ENCODE measurements around the gene P4HA2. TPM values are rescaled to one million over a fixed set of nuclear protein-coding genes. Genes with fewer than 3 reads are reported as not detected.

The P4HA2 gene
- polyA plus RNA-seq, 1 donor = 34.8 TPM

DNA sequence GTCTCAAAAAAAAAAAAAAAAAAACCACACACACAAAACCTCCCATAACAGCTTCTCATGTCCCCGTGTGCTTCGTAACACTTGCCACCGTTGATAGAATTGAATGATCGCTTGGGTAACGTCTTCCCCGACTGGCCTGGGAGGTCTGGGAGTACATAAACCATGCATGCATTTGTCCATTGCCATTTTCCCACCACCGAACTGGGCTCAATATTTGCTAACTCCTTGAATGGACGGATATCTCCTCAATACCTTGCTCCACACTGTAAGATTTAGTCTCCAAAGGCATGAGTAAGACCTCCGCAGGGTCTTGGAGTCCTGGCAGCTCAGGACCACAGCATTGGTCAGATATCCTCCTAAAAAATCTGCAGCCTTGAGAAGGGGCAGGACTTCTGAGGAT is 3.2 kb upstream of the P4HA2 start:
- H3K27me3 ChIP-seq (ENCODE audit: control insufficient read depth, insufficient read depth, low read length) = no peaks in the 10 kb centered on the region
- H3K4me3 ChIP-seq (ENCODE audit: low read length) = no peak overlapping the region
- peaks cover 7% of the 10 kb centered on the region for H3K4me1 ChIP-seq (ENCODE audit: control insufficient read depth, insufficient read depth, low read length)
- H3K36me3 ChIP-seq (ENCODE audit: control insufficient read depth, insufficient read depth, low read length) = no peaks in the 10 kb centered on the region
- DNase-seq = no peak
- no CpG with 5 or more reads among the region's 9 CpGs for WGBS (ENCODE audit: insufficient coverage, low lambda C conversion rate)
- H3K27ac ChIP-seq (ENCODE audit: low read length) = no peak overlapping the region
- no peaks in the 10 kb centered on the region for H3K9me3 ChIP-seq (ENCODE audit: control insufficient read depth, low read depth, low read length)

DNA sequence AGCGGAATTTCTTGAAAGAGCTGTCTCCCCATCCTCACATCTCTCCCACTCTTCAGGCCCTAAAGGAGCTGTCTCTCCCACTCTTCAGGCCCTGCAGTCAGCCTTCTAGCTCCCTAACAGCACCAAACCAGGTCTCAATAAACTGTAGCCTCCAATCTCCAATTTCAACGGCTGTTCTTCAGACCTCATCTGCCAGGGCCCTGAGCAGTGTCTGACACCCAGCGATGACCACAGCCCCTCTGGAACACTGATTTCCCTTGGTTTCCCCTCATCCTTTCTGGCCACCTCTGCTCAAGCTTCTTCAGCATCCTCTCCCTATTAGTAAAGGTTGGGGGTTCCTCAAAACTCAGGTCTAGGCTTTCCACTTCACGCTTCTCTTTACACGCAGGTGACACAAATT is 1.6 kb upstream of the P4HA2 start:
- WGBS (ENCODE audit: insufficient coverage, low lambda C conversion rate) = 100% methylated on average over 2 of the region's 5 CpGs
- Histone ChIP-seq H3K9me3 (ENCODE audit: control insufficient read depth, low read depth, low read length) (no peaks in the 10 kb centered on the region), H3K4me1 (ENCODE audit: control insufficient read depth, insufficient read depth, low read length) (peaks cover 7% of the 10 kb centered on the region), H3K27me3 (ENCODE audit: control insufficient read depth, insufficient read depth, low read length) (no peaks in the 10 kb centered on the region), H3K27ac (ENCODE audit: low read length) (no peak overlapping the region), H3K4me3 (ENCODE audit: low read length) (no peak overlapping the region), H3K36me3 (ENCODE audit: control insufficient read depth, insufficient read depth, low read length) (no peaks in the 10 kb centered on the region)
- no peak for DNase-seq

GRCh38 chr5:132228241-132229035 is 785 bp upstream of the P4HA2 start:
- WGBS (ENCODE audit: insufficient coverage, low lambda C conversion rate) = no CpG with 5 or more reads among the region's 27 CpGs
- no peaks in the 10 kb centered on the region for H3K27me3 ChIP-seq (ENCODE audit: control insufficient read depth, insufficient read depth, low read length)
- H3K27ac ChIP-seq (ENCODE audit: low read length) = no peak overlapping the region

GRCh38 chr5:132227235-132227484 is 493 bp downstream of the P4HA2 start:
- Histone ChIP-seq H3K9me3 (ENCODE audit: control insufficient read depth, low read depth, low read length) (no peaks in the 10 kb centered on the region), H3K27me3 (ENCODE audit: control insufficient read depth, insufficient read depth, low read length) (no peaks in the 10 kb centered on the region), H3K27ac (ENCODE audit: low read length) (no peak overlapping the region), H3K4me3 (ENCODE audit: low read length) (peak overlapping the region; percentile 54), H3K4me1 (ENCODE audit: control insufficient read depth, insufficient read depth, low read length) (peaks cover 7% of the 10 kb centered on the region), H3K36me3 (ENCODE audit: control insufficient read depth, insufficient read depth, low read length) (no peaks in the 10 kb centered on the region)
- no peak for DNase-seq
- no CpG with 5 or more reads among the region's 13 CpGs for WGBS (ENCODE audit: insufficient coverage, low lambda C conversion rate)

More at GRCh38 chr5:132228241-132229035, 785 bp upstream of the P4HA2 start:
- no peaks in the 10 kb centered on the region for H3K36me3 ChIP-seq (ENCODE audit: control insufficient read depth, insufficient read depth, low read length)
- peak overlapping the region; percentile 54 for H3K4me3 ChIP-seq (ENCODE audit: low read length)
- no peaks in the 10 kb centered on the region for H3K9me3 ChIP-seq (ENCODE audit: control insufficient read depth, low read depth, low read length)
- peaks cover 7% of the 10 kb centered on the region for H3K4me1 ChIP-seq (ENCODE audit: control insufficient read depth, insufficient read depth, low read length)
- no peak for DNase-seq

DNA sequence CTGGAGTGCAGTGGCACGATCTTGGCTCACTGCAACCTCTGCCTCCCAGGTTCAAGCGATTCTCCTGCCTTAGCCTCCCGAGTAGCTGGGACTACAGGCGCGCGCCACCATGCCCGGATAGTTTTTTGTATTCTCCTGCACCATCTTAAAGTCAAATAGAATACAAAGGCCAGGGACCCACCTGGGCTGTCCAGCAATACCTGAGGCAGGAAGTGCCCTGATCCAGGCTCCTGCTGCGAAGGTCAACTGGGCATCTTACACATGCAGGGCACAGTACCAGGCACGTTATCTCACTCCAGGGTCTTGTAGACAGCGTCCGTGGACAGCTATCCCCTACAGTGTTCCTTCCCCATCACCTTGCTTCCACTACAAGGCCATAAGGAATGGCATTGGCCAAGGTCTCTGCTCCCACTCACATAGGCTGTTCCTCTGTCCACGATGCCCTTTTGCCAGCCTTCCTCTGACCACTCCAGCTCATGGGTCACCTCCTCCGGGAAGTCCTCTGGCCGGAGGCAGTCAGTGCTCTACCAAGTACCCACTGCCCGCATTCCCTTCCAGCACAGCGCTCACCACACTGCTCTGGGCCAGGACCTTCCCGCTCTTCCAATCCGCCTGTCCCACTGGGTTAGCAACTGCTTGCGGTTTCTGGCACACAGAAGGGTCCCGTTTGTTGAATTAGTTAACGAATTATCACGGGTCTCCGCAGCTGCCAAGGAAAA is 978 bp downstream of the P4HA2 start:
- WGBS (ENCODE audit: insufficient coverage, low lambda C conversion rate) = 100% methylated on average over 1 of the region's 23 CpGs
- H3K4me3 ChIP-seq (ENCODE audit: low read length) = peak overlapping the region; percentile 54
- H3K4me1 ChIP-seq (ENCODE audit: control insufficient read depth, insufficient read depth, low read length) = peaks cover 7% of the 10 kb centered on the region
- no peak for DNase-seq
- no peaks in the 10 kb centered on the region for H3K27me3 ChIP-seq (ENCODE audit: control insufficient read depth, insufficient read depth, low read length)
- no peaks in the 10 kb centered on the region for H3K36me3 ChIP-seq (ENCODE audit: control insufficient read depth, insufficient read depth, low read length)
- H3K27ac ChIP-seq (ENCODE audit: low read length) = no peak overlapping the region
- H3K9me3 ChIP-seq (ENCODE audit: control insufficient read depth, low read depth, low read length) = no peaks in the 10 kb centered on the region

- no peak overlapping the region for H3K4me3 ChIP-seq (ENCODE audit: low read length)
- DNase-seq = peak in 1 of 2 donors; percentile 47
- H3K36me3 ChIP-seq (ENCODE audit: control insufficient read depth, insufficient read depth, low read length) = no peaks in the 10 kb centered on the region
- no peaks in the 10 kb centered on the region for H3K27me3 ChIP-seq (ENCODE audit: control insufficient read depth, insufficient read depth, low read length)
- H3K9me3 ChIP-seq (ENCODE audit: control insufficient read depth, low read depth, low read length) = no peaks in the 10 kb centered on the region
- no CpG with 5 or more reads among the region's 13 CpGs for WGBS (ENCODE audit: insufficient coverage, low lambda C conversion rate)
- H3K27ac ChIP-seq (ENCODE audit: low read length) = peak overlapping the region; percentile 6
- H3K4me1 ChIP-seq (ENCODE audit: control insufficient read depth, insufficient read depth, low read length) = peaks cover 7% of the 10 kb centered on the region
These were observed 2.3 kb downstream of the P4HA2 start for GRCh38 chr5:132225165-132226032.

DNA sequence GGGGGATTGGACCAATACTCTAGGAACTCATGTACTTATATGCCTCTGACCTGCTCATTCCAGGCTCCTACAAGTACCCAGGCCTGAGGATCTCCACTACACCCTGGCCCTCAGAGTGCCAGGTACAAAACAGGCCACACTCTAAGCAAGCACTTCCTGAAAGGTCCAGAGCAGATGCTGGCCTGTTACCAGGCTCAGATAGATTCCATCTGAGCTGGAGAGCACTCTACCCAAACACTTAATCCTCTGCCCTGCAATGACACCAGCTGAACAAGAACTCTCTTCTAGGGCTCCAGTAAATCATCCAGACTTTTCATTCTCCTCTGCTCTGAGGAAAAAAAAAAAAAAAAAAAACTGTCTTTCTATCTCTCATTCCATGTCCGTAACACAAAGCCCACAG is 2.9 kb downstream of the P4HA2 start:
- no peaks in the 10 kb centered on the region for H3K27me3 ChIP-seq (ENCODE audit: control insufficient read depth, insufficient read depth, low read length)
- H3K27ac ChIP-seq (ENCODE audit: low read length) = no peak overlapping the region
- no CpG with 5 or more reads among the region's 1 CpG for WGBS (ENCODE audit: insufficient coverage, low lambda C conversion rate)
- peaks cover 2% of the 10 kb centered on the region for H3K36me3 ChIP-seq (ENCODE audit: control insufficient read depth, insufficient read depth, low read length)
- peaks cover 7% of the 10 kb centered on the region for H3K4me1 ChIP-seq (ENCODE audit: control insufficient read depth, insufficient read depth, low read length)
- H3K9me3 ChIP-seq (ENCODE audit: control insufficient read depth, low read depth, low read length) = no peaks in the 10 kb centered on the region
- no peak overlapping the region for H3K4me3 ChIP-seq (ENCODE audit: low read length)
- DNase-seq = no peak

GRCh38 chr5:132223861-132224260 is 3.8 kb downstream of the P4HA2 start:
- Histone ChIP-seq H3K36me3 (ENCODE audit: control insufficient read depth, insufficient read depth, low read length) (peaks cover 4% of the 10 kb centered on the region), H3K9me3 (ENCODE audit: control insufficient read depth, low read depth, low read length) (no peaks in the 10 kb centered on the region), H3K27me3 (ENCODE audit: control insufficient read depth, insufficient read depth, low read length) (no peaks in the 10 kb centered on the region), H3K4me1 (ENCODE audit: control insufficient read depth, insufficient read depth, low read length) (peaks cover 7% of the 10 kb centered on the region), H3K27ac (ENCODE audit: low read length) (no peak overlapping the region), H3K4me3 (ENCODE audit: low read length) (no peak overlapping the region)
- DNase-seq = no peak
- WGBS (ENCODE audit: insufficient coverage, low lambda C conversion rate) = no CpG with 5 or more reads among the region's 2 CpGs

GRCh38 chr5:132222649-132223038 is 5.0 kb downstream of the P4HA2 start:
- H3K36me3 ChIP-seq (ENCODE audit: control insufficient read depth, insufficient read depth, low read length) = peaks cover 11% of the 10 kb centered on the region

More at GRCh38 chr5:132222649-132223038, 5.0 kb downstream of the P4HA2 start:
- no peak for DNase-seq
- Histone ChIP-seq H3K4me1 (ENCODE audit: control insufficient read depth, insufficient read depth, low read length) (peaks cover 7% of the 10 kb centered on the region), H3K4me3 (ENCODE audit: low read length) (no peak overlapping the region), H3K27ac (ENCODE audit: low read length) (no peak overlapping the region), H3K9me3 (ENCODE audit: control insufficient read depth, low read depth, low read length) (no peaks in the 10 kb centered on the region), H3K27me3 (ENCODE audit: control insufficient read depth, insufficient read depth, low read length) (no peaks in the 10 kb centered on the region)
- no CpG with 5 or more reads among the region's 3 CpGs for WGBS (ENCODE audit: insufficient coverage, low lambda C conversion rate)

All from large intestine (tissue), 3 donors.